SKM-1 treated with dmso at 0.1 percent for 144 hours (cell line): ENCODE results near the gene C9orf78.
A peak's percentile ranks its signal among the peaks of the same experiment; 100 is the strongest.

Experiments
- DNase-seq: peaks from one replicate; lab custom pipeline; 2025; ENCODE audit not compliant: unreplicated experiment; lab: John Stamatoyannopoulos, UW

Gene C9orf78

GRCh38 chr9:129835128-129835859, at the start of gene C9orf78, which contains the start of gene USP20:
Gene C9orf78 (minus strand): TSS chr9:129835275. CDS start chr9:129835221, 54 bp downstream.
Gene USP20 (plus strand): TSS chr9:129835458. CDS start chr9:129852556, 17,098 bp downstream.
- DNase-seq, result peak; percentile 96

DNA sequence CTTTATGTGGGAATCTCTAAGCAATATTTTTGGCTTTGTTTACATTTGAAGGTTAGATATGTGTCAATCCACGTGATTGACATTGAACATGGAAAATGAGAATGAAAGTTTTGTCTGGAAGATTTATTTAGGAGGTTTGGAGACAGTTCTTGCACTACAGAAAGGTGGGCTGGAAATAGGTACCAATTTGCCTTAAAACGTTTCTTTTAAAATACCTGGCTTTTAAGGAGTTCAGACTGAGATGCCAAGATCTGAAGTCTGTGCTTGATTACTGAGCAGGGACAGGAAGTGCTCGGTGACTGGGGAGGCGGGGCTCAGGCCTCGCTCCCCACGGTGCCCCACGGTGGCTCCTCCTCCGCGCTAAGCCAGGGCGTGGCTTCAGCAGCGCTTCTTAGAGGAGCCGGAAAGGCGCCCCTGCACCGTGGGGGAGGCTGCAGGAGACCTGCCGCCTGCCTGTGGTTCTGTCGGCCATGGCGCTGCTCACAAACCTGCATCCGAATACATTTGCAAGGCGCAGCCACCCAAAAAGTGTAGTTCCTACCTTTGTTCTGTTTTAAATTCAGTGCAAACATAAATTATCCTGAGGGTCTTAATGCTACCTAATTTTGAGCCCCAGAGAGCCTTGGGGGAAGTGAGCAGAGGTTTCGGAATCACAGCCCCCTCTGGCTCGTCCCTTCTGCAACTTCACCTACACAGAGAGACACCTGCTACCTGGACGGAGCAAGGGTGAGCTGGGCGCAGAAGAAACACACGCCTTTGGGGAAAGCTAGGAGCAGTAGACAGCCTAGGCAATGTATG, 49.3 kb upstream of the C9orf78 start:
- peak; percentile 87 for DNase-seq

DNA sequence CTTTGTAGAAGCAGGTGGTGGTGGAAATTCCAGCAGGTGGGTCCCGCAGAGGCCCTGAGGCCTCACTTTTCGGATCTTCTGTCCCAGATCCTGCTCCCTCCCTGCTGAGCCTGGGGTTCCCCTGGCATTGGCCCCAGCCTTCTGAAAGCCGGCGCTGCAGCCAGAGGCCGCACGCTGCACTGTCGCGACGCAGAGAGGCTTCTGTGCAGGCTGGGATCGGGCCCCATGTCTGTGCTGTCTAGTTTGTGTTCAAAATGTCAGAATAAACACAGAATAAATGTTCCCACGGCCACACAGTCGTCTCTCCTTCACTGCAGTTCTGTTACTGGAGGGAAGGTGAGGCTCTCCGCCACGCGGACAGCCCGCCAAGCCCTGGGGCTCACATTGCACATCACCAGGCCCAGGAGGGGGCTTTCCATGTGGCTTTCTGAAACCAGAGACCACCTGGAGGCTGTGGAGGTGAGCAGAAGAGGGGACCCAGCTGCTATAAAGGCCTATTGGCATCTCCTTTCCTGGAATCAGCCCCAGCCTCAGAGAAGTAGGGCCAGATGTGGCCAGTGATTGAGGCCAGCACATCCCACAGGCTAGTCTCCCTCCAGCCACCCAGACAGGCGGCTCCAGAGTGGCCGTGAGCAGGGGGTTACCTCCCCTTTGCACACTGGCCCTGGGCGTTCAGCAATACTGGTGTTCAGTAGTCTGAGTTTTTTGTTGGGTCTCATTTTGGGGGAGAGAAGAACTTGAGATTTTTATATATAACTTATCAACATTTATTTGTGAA, 46.7 kb upstream of the C9orf78 start:
- DNase-seq, result no peak

DNA sequence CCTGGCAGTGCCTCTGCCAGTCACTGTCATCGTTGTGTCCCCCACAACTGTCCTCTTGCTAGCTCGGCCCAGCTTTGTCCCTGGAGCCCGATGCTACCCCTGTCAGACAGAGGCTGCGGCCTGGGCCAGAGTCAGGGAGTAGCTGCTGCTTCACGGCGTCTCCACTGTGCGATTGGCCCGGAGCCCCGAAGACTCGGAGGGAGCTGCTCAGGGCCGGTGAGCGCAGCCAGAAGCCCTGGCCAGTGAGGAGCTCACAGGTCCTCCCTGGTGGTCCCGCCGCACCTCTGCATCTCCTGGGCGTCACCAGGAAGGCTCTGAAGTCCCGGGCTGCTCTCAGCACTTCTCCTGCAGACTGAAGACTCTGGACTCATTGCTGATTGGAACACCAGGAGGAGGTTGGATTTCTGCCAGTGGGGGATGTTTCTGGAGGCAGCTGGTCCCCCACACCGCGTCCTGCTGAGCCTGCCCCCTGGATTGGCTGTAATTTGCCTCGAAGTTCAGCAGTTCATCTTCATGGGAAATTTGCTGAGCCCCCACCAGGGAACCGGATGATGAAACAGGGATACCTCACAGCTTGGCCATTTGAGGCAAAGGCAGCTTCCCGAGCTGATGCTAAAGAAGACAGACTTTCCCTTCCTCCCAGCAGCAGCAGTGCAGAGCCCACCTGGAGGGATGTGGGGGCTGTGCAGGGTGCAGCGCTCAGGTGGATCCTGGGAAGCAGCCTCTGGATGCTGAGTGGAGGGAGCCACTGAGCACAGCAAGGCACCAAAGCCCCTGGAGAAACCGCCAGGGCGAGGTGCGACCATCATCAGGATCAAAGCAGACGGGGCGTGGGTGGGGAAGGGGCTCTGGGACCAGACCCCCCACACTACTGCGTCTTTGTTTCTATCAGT, 45.8 kb upstream of the C9orf78 start:
- no peak for DNase-seq

DNA sequence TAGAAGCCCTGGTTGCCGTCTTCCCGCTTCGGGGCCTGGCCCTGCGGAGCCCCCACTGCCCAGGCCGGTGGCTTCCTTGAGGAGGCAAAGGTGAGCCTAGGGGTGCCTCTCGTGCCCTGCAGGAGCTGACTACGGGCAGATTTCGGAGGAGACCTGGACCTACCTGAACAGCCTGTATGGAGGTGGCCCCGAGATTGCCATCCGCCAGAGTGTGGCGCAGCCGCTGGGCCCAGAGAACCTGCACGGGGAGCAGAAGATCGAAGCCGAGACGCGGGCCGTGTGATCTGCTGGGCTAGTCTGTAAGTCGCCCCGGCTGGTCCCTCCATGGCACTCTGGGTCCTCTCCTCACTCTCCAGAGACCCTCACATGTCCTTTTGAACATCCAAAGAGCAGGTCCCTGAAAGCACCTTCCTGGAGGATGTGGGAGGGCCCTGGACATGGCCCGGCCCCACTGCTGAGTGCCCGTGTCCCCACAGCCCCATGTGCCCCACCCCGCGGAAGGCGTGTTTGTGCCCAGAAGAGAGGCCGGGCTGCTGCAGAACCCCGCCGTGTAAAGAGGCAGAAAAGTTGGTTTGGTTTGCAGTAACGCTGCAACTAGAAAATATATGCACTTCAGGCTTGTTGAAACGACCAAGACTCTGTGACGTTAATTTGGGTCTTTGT, 45.0 kb upstream of the C9orf78 start:
- no peak for DNase-seq

DNA sequence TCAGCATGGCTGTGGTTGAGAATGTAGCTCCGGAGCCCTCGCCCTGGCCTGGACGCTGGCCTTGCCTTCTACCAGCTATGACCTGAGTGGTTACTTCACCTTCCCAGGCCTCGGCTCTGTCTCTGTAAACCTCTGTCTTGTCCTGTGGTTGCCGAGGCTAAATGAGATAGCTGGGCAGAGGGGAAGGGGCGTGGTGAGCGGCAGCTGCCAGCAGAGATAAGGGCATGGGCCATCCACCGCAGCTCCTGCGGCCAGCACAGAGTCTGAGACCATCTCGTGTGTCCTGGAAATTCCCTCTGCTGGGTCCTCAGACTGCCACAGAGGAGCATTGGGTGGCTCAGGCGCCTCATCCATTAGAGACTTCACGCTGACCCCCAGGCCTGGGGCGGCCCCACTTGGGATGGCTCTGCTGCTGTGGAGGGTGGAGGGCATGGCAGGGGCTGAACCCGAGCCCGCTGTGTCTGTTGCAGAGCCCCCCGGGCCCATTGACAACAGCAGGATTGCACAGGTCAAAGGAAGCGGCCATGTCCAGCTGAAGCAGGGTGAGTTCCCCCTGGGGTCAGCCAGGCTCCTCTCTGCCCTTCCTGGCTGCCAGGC, 44.1 kb upstream of the C9orf78 start:
- DNase-seq, result no peak

GRCh38 chr9:129878291-129878690, 43.2 kb upstream of the C9orf78 start:
- no peak for DNase-seq

GRCh38 chr9:129876815-129877214, 41.7 kb upstream of the C9orf78 start:
- DNase-seq, result no peak

- no peak for DNase-seq
These were observed 40.8 kb upstream of the C9orf78 start for GRCh38 chr9:129875687-129876395.

DNA sequence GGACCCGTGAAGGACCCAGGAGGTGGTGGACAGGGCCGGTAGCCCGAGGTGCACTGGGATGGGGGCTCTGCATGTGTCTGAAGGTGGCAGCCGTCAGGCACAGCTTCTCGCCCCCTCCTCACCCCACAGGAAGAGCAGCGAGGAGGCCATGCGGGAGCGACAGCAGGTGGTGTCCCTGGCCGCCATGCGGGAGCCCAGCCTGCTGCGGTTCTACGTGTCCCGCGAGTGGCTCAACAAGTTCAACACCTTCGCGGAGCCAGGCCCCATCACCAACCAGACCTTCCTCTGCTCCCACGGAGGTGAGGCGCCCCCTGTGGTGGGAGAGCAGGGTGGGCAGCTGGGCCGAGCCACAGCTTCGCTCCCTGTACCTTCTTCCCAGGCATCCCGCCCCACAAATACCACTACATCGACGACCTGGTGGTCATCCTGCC, 40.1 kb upstream of the C9orf78 start:
- DNase-seq, result no peak

GRCh38 chr9:129874261-129875101, 39.4 kb upstream of the C9orf78 start:
- no peak for DNase-seq

- DNase-seq, result no peak
These were observed 38.6 kb upstream of the C9orf78 start for GRCh38 chr9:129873563-129874190.

DNA sequence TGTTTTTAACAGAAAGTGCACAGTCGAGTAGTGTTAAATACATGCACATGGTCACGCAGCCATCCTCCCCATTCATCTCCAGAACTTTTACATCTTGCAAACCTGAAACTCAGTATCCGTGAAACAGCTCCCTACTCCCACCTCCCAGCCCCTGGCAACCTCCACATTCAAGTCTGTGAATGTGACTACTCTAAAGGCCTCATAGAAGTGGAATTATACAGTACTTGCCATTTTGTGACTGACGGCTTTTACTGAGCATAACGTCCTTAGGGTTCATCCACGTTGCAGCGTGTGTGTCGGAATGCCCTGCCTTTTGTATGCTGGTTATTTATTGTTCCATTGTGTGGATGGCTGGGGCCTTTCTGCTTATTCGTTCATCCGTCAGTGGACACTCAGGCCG, 36.0 kb upstream of the C9orf78 start:
- no peak for DNase-seq

- DNase-seq, result no peak
These were observed 34.8 kb upstream of the C9orf78 start for GRCh38 chr9:129869585-129870501.

DNA sequence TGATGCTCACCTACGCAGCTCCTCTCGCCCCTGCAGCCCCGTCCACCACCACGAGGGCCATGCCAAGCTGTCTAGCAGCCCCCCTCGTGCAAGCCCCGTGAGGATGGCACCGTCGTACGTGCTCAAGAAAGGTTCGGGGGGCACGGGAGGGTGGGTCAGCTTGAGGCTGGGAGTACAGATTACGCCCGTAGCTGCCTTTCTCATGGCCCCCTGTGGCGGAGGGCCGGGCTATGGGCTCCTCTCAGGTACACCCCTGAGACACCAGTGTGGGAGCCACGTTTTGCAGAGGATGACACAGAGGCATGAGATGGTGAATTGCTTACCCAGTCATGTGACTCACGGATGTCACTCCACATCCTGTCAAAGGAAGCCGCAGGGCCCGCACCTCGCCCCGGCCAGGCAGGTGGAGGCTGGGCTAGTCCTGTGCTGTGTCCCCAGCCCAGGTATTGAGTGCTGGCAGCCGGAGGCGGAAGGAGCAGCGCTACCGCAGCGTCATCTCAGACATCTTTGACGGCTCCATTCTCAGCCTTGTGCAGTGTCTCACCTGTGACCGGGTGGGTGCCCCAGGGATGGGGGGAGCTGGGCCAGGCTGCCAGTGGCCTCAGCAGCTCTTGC, 33.9 kb upstream of the C9orf78 start:
- DNase-seq, result no peak
